Activated CD4-positive, alpha-beta T cell treated with anti-CD3 and anti-CD28 coated beads, Interleukin-2, amount 50 U/mL, for 48 hours (primary cell): Measurements from ENCODE around the gene KIF6.
"Not testable (repeated sequence)": the region's sequence is repeated elsewhere in the genome, so short reads cannot be mapped to it uniquely, and the experiment has no call there.

Experiments used
- DNase-seq, 2 experiments: peaks; one replicate each; pipeline ENCODE4 v3.0.0-alpha.2; 2020

KIF6 gene

DNA sequence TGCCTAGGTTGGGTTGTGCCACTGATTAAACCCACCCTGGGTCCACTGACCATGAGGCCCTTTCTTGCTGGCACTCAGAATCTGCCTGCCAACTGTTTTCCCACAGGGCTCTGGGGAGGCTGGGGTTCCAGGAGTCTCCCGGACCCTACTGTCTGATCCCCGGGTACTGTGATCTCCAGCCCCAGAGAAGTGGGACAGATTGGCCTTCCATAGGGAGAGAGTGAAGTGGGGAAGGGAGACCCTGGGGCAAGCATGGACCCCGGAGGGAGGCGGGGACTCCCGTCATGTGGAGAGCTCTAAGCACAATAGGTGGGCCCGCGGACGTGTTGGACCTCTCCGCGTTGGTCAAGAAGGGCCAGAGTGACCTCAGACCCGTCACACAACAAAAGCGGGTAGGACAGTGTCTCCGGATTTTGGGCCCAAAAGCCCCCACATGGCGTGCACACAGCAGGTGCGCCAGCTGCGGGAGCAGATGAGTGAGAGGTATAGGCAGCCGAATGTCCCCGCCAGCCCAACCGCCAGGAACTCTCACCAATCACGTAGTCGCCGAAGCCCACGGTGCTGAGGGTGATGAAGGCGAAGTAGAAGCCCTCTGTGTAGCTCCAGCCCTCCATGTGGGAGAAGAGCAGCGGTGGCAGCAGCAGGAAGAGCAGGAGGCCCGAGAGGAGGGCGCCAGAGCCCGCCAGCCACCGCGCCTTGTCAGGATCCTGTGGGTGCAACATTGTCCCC, 421.6 kb downstream of the KIF6 start:
- DNase-seq = no peak

DNA sequence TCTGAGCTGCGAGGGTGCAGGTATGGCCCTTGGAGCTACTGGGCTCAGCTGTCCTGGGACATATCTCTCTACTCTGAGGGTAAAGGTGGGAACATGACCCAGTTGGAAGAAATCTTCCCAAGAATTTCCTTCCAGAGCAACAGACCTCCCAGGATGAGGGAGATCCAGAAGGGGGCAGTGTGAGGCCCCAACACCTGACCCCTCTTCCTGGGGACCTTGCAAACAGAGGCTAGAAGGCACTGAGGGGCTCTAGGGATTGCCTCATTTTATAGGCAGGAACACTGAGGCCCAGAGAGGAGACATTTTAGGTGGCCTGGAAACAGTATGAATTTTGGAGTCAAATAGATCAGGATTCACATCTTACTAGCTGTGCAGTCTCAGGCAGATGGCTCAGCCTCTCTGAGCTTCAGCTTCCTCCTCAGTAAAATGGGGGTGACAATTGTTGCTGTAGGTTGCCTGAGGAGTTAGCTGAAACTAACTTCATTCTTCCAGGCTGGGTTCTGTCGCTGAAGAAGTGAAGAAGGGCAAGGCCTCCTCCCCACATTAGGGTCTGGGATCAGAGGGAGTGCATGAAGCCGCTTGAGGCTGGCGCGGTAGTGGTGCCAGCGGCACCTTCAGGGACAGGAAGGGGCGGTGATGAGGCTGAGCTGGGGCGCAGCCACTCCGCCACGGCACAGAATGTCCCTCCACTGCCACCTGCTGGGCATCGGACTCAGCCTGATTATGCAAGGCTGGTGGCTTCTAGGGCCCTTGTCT, 422.4 kb downstream of the KIF6 start:
- DNase-seq = peak; percentile 95

DNA sequence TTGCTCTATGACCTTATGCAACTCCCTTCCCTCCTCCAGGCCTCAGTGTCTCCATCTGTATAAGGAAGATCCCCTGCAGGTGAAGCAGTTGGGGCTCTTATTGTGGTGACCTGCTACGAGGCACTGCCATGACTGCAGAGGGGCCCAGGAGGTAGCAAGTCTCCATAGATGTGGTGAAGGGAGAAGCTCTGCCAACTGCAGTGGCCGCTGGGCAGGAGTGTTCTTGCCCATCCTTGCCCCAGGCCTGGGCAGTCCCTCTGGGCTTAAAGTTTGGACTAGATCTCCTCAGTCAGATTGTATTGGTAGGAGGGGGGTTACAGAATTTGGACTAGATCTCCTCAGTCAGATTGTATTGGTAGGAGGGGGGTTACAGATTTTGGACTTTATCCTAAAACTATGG, 423.2 kb downstream of the KIF6 start:
- no peak for DNase-seq

DNA sequence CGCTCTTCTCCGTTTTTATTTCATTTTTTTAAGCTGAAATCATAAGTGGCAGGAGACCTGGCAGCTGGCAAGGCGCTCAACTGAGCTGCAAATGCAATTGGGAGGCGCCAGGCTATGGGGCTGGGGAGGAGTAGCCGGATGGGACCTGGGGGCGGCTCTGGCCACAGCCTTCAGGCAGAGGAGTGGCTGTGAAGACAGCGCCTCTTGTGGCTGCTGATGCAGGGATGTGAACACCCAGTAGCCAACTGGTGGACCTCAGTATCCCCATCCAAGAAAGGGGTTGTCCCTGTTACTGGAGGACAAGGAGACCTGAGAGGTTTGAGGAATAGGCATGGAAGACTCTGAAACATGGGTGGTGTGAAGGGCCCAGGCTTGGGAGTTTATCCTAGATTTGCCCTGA, 423.6 kb downstream of the KIF6 start:
- no peak for DNase-seq

DNA sequence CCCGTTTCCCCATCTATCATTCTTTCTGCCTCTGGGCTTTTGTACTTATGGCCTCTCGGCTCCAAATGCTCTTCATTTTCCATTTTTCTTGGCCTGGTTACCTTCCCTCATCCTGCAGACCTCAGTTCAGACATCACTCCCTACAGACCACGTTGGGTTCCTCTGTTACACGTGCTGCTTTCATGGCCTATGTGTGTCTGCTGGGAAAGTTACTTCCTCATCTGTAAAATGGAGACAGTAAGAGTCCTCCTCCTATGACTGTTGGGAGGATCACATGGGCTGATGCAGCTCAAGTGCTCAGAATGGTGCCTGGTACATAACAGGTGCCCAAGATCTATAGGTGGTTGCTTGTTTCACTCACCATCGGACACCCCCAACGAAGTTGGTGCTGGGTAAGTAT, 424.5 kb downstream of the KIF6 start:
- no peak for DNase-seq

DNA sequence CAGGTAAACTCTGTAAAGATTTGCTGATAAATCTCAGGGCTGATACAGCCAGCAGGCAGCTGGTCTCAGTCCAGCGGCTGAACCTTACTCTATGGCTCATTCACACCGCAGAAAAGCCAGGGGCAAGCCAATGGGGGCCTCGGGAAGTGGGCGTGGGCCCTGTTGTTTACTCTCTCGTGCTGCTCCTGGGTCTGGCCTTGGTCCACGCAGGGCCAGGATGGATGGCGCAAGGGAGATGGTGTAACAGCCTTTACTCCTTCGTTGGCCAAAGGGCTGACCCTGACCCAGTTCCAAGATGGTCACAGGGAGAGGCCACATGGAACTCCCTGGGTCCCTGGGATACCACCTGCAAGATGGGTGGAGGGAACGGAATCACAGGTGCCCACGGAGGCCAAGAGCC, 427.1 kb downstream of the KIF6 start:
- no peak for DNase-seq

DNA sequence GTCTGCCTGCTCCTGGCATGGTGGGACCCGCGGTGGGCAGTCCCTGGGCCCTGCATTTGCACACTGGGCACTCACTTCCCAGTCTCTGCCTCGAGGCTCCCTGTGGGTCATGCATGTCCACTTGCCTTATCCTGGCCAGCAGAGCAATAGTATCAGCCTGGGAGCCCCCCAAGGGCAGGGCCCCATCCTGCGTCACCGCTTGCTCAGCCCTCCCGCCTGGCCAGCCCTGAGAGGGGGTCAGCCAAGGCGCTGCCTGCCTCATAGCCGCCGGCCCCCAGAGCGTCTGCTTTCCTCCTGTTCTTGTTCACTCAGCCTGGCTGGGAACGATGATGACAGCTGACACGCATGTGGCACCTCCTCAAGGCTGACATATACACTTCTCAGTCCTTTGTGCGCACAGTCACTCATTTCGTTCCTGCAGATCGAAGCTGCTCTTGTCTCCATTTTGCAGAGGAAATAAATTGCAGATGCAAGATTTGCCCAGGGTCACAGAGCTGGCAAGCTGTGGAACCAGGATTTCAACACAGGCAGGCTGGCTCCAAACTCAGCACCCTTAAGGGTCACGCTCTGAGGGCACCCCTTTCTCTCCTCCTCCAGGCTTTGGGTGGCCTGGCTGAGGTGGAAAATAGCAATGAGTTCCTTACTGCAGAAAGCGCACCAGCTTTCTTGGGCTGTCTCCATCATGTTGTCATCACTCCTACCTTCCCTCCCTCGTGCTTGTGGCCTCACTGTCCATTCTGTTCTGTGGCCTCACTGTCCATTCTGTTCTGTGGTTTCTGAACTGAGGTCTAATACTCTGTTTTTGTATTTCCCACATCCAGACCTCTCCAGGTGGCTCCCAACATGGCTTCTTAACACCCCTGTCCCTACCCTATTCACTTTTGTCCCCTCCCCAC, 428.2 kb downstream of the KIF6 start:
- no peak for DNase-seq

DNA sequence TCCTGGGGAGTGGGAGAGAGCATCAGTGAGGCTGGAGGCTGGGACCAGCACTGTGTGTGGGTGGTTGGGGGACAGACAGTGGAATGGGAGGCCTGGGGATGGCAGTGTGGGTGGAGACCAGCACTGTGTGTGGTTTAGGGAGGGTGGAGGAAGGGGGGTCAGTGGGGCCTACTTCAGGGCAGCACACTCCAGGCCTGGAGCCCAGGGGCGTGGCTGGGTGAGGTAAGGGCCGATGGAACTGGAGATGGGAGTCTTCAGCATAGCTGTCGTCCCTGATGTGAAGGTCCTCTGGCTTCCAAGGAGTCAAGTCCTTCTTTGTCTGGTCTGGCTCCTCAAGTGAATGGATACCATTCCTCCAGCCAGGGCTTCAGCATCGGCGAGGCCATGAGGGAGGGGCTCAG, 429.6 kb downstream of the KIF6 start:
- DNase-seq = no peak

DNA sequence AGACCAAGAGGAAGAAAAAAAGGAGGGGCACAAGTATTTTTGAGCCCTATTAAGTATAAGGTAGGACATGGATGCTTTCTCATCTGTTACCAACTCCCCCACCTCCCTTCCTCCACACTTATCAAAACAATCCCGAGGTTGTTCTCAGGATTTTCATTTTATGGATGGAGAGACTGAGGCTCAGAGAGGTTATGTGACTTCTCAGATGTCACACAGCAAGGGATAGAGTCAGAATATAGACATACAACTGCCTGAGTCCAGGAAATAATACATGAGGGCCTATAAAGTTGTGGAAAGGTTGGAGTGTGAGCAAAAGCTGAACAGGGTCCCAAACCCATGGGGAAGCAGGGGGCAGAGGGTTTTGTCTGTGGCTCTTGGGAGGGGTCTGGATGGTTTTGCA, 430.3 kb downstream of the KIF6 start:
- no peak for DNase-seq

DNA sequence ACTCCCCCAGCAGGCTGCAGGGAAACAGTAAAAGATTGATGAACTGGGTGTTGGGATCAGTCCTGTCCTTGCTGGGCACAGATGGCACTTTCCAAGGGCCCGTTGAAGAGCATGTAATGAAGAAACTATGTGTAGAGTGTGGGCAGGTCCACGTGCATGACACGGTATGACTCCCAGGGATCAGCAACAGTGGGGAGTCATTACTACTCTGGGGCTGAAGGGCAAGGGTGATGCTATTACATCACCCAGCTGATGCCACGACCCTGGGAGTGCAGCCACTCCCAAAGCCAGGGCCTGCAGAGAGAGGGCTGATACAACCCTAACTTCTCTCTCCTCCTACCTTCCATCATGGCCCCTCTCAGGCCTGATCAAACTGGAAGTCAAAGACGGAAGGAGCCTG, 431.1 kb downstream of the KIF6 start:
- DNase-seq = no peak

DNA sequence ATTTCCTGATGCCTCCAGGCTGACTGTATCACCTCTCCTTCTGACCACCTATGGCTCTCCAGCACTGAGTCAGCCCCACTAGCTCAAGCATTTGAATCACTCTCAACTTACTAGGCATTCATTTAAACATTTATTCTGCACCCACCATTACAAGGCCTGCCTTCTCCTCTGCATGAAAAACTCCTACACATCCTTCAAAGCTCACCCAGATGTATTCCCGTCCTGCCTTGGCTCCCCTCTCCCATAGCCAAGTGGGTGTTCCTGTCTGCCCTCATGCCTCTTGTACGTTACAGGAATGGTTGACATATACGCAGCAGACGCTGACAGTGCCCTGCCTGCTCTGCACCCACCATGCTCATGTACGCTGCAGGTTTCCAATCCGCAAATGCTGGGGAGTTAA, 432.6 kb downstream of the KIF6 start:
- DNase-seq = no peak

DNA sequence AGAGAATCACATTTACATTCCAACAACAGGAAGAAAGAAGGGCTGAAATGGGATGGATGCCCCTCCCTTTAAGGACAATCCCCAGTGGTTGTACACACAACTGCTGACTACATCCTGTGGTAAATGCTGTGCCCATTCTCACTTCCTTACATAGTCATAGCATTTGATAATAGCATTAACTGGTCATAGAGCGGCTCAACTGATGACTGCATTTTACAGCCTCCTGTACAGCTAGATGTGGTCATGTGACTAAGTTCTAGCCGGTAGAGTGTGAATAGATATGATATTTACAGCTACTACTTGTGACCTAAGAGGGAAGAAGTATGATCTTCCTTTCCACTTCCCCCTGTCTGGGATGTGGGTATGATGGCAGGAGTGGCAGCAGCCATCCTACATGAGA, 435.7 kb downstream of the KIF6 start:
- DNase-seq = no peak

DNA sequence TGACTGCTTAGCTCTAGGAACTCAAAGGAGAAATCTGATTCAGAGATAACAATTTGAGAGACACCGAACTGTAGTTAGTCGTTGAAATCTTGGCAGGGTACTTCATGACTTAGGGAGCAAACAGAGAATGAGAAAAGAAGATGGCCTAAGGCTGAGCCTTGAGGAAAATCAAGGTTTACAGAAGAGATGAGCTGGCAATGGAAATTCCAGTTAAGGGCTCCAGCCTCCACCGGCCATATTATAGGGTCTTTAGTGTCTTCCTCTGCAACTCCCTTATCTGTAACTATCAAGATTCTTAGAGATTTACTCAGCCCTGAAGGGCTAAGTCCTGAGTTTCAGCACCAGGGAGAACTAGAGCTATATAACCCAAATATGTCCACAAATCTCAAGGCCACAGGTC, 437.6 kb downstream of the KIF6 start:
- DNase-seq = no peak

DNA sequence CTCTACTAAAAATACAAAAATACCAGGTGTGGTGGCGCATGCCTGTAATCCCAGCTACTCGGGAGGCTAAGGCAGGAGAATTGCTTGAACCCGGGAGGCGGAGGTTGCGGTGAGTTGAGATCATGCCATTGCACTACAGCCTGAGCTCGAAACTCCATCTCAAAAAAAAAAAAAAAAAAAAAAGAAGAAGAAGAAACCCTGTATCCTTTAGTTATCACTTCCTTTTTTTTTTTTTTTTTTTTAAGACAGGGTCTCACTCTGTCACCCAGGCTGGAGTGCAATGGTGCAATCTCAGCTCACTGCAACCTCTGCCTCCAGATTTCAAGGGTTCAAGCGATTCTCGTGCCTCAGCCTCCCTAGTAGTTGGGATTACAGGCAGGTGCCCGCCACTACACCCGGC, 438.6 kb downstream of the KIF6 start:
- not testable (repeated sequence) for DNase-seq

DNA sequence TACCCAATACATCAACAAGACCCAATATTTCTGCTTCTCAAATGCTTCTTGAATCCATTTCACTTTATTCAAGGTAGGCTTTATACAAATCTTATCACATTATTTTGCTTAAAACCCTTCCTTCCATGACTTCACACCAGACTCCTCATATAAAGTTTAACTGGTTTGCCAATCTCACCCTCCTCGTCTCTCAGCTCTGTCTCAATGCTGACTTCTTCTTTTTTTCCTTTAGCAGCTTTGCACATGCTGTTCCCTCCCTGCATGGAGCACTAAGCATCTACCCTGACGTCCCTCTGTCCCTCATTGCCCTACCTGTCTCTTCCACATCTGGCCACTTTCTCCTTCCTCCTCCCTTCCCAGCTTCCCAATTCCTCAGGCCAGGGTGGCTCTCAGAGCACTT, 442.4 kb downstream of the KIF6 start:
- no peak for DNase-seq

DNA sequence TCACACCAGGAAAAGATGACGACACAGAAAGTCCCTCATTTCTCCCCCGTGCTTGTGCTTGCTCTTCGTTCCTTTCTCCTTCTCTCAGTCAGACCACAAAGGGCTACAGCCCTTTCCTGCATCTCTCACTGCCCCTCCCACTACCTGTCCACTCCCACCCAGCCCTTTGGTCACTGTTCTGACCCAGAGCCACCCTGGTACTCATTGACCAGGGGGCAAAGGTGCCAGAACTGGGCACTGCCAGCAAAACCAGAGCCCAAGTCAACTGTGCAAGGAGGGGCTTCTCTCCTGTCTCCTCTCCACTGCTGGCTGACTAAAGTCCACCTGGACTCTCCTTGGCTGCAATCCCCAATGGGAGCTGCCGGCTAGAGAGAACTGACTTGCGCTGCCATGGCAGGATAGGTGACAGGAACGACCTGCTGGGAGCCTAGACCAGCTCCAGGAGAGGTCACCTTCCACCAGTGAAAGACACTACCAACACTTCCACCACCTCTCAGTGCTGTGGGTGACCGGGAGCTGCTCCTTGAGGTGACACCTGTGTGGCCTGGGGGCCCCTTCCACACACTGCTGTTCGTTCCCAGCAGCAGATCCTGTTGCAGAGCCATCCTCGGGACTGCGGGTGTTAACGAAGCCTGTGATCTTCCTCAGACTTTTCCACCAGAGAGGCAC, 443.8 kb downstream of the KIF6 start:
- DNase-seq = no peak

DNA sequence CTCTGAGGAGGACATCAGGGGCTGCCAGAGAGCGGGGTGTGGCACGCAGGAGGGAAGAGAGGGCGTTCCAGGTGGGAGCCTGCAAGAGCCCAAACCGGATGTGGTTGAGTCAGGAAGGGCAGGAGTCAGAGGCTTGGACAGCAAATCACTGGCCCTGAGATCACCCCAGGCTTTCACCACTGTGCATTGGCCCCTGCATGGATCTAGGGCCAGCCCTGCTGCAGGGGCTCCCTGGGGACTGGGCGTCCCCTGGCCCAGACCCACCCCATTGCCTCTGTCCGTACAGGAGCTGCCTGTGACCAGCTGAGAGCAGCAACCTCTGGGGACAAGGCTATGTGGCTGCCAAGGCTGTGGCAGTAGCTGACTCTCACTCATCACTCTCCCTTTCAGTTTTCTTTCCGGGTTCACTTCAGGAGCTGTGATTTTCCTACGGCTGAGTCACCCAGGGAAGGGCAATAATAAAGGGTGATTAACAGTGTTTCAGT, 444.9 kb downstream of the KIF6 start:
- DNase-seq = no peak
